H1 (cell line): ENCODE results near the gene RUSF1. TPM values are rescaled to one million over a fixed set of nuclear protein-coding genes. Genes with fewer than 3 reads are reported as not detected.

ENCODE experiments used
- CTCF ChIA-PET: fragments of 300-600 bp; sonication (Branson Sonifier 250); formaldehyde crosslinking; loops from one replicate; lab custom pipeline; 2021; ENCODE audit not compliant: partially characterized antibody; lab: Charles Lee
- POLR2A ChIA-PET: fragments of 300-600 bp; sonication (Branson Sonifier 250); formaldehyde crosslinking; loops from one replicate; lab custom pipeline; 2021; ENCODE audit warnings: inconsistent platforms; ENCODE audit not compliant: partially characterized antibody; lab: Charles Lee
- DNase-seq, 2 experiments: peaks; one replicate each; pipeline versions ENCODE4 v3.0.0 to v3.0.0-alpha.2; 2010 to 2022; ENCODE audit warnings: low spot score in 2 of 2, low read depth in 1 of 2, mixed read lengths in 1 of 2
- FAIRE-seq: peaks from 2 replicates; lab custom pipeline; 2011; peaks lifted over from hg19 to GRCh38; lab: Jason Lieb, UNC
- H2AFZ ChIP-seq: 2 replicates; pipeline ENCODE4 v1.8.1; 2012; ENCODE audit warnings: low read length, inconsistent platforms
- H2AK5ac ChIP-seq: 2 replicates; pipeline ENCODE4 v1.6.1; 2013; ENCODE audit warnings: low read depth, low read length
- H2BK120ac ChIP-seq: replicated peaks from 2 replicates; pipeline ENCODE3; 2013; ENCODE audit warnings: low read depth, low read length, inconsistent platforms
- H2BK12ac ChIP-seq: 2 replicates; pipeline ENCODE4 v1.6.1; 2013; ENCODE audit warnings: low read depth, low read length
- H2BK15ac ChIP-seq: 2 replicates; pipeline ENCODE4 v1.6.1; 2013; ENCODE audit warnings: low read length
- H2BK20ac ChIP-seq: 2 replicates; pipeline ENCODE4 v1.6.1; 2013; ENCODE audit warnings: low read length
- H2BK5ac ChIP-seq: 2 replicates; pipeline ENCODE4 v1.6.1; 2013; ENCODE audit warnings: low read depth, low read length
- H3K14ac ChIP-seq: 2 replicates; pipeline ENCODE4 v1.6.1; 2013; ENCODE audit warnings: inconsistent platforms; ENCODE audit not compliant: insufficient read length
- H3K18ac ChIP-seq: 2 replicates; pipeline ENCODE4 v1.6.1; 2013; ENCODE audit warnings: low read length; ENCODE audit errors: extremely low read depth
- H3K23ac ChIP-seq: 2 replicates; pipeline ENCODE4 v1.6.1; 2013; ENCODE audit warnings: inconsistent platforms; ENCODE audit not compliant: insufficient read length
- H3K23me2 ChIP-seq: 2 replicates; pipeline ENCODE4 v1.6.1; 2013; ENCODE audit warnings: low read depth, low read length
- H3K27ac ChIP-seq: 2 replicates; pipeline ENCODE4 v1.6.1; 2011; ENCODE audit warnings: low read depth, low read length, inconsistent platforms
- H3K27me3 ChIP-seq, 4 experiments: replicated peaks in 1 of 4; 1 replicate in 1 of 4; 2 replicates in 3 of 4; pipeline versions ENCODE4 v1.6.1 to v1.8.1; 2011 to 2013; ENCODE audit warnings: low read length in 3 of 4, mild to moderate bottlenecking in 3 of 4, inconsistent platforms in 2 of 4, mixed read lengths in 2 of 4, moderate library complexity in 1 of 4; ENCODE audit not compliant: control insufficient read depth in 3 of 4, insufficient read depth in 3 of 4; ENCODE audit errors: extremely low read depth in 1 of 4
- H3K36me3 ChIP-seq, 4 experiments: 2 replicates each; pipeline versions ENCODE4 v1.6.1 to v1.8.1; 2011 to 2013; ENCODE audit warnings: mild to moderate bottlenecking in 4 of 4, low read length in 3 of 4, moderate library complexity in 2 of 4, control low read depth in 1 of 4, inconsistent platforms in 1 of 4; ENCODE audit not compliant: insufficient read depth in 4 of 4, control insufficient read depth in 2 of 4
- H3K4ac ChIP-seq: replicated peaks from 2 replicates; pipeline ENCODE3; 2013; ENCODE audit warnings: low read length, low read depth, mixed read lengths, inconsistent platforms; ENCODE audit not compliant: insufficient read length
- H3K4me1 ChIP-seq, 4 experiments: replicated peaks in 1 of 4; 1 replicate in 1 of 4; 2 replicates in 3 of 4; pipeline versions ENCODE4 v1.6.1 to v1.8.1; 2011 to 2013; ENCODE audit warnings: low read length in 3 of 4, inconsistent platforms in 2 of 4, mixed read lengths in 1 of 4; ENCODE audit not compliant: insufficient read depth in 4 of 4, control insufficient read depth in 3 of 4
- H3K4me2 ChIP-seq, 2 experiments: 2 replicates each; pipeline versions ENCODE4 v1.6.1 to v1.8.1; 2011 to 2013; ENCODE audit warnings: low read depth in 2 of 2, low read length in 2 of 2, control low read depth in 1 of 2, inconsistent platforms in 1 of 2, mild to moderate bottlenecking in 1 of 2; ENCODE audit not compliant: insufficient read depth in 1 of 2
- H3K4me3 ChIP-seq, 4 experiments: fragments of 200-600, 300-600 bp in 1 of 4; sonication (generic), shearing (Covaris generic), sonication (Bioruptor Twin) in 1 of 4; 2 replicates each; pipeline versions ENCODE4 v1.5.1 to v1.8.1; 2011 to 2016; ENCODE audit warnings: low read length in 4 of 4, low read depth in 3 of 4, control low read depth in 2 of 4, inconsistent platforms in 2 of 4, mild to moderate bottlenecking in 2 of 4, mixed read lengths in 1 of 4, moderate library complexity in 1 of 4; ENCODE audit not compliant: insufficient read depth in 2 of 4; ENCODE audit errors: extremely low read depth in 1 of 4
- H3K56ac ChIP-seq: replicated peaks from 2 replicates; pipeline ENCODE3; 2013; ENCODE audit warnings: low read depth, mild to moderate bottlenecking, mixed read lengths, low read length, inconsistent platforms; ENCODE audit not compliant: insufficient read length
- H3K79me1 ChIP-seq: 2 replicates; pipeline ENCODE4 v1.6.1; 2013; ENCODE audit warnings: low read depth, low read length, control low read depth
- H3K79me2 ChIP-seq, 2 experiments: 2 replicates each; pipeline versions ENCODE4 v1.6.1 to v1.8.1; 2012 to 2013; ENCODE audit warnings: low read length in 2 of 2, mild to moderate bottlenecking in 2 of 2, inconsistent platforms in 1 of 2; ENCODE audit not compliant: insufficient read depth in 2 of 2, control insufficient read depth in 1 of 2
- H3K9ac ChIP-seq, 4 experiments: replicated peaks in 1 of 4; 1 replicate in 1 of 4; 2 replicates in 3 of 4; pipeline versions ENCODE4 v1.6.1 to v1.8.1; 2011 to 2013; ENCODE audit warnings: low read depth in 3 of 4, low read length in 3 of 4, control low read depth in 2 of 4, mild to moderate bottlenecking in 2 of 4, moderate library complexity in 2 of 4, inconsistent platforms in 1 of 4; ENCODE audit errors: extremely low read depth in 1 of 4
- H3K9me3 ChIP-seq, 2 experiments: 2 replicates each; pipeline versions ENCODE4 v1.6.1 to v1.8.1; 2012 to 2013; ENCODE audit warnings: mild to moderate bottlenecking in 2 of 2, moderate library complexity in 2 of 2, control low read depth in 1 of 2, inconsistent platforms in 1 of 2, low read depth in 1 of 2, low read length in 1 of 2, mixed read lengths in 1 of 2; ENCODE audit not compliant: insufficient read depth in 2 of 2
- H4K20me1 ChIP-seq, 2 experiments: replicated peaks in 1 of 2; 2 replicates each; pipeline versions ENCODE3 to v1.8.1; 2011 to 2013; ENCODE audit warnings: inconsistent platforms in 2 of 2, low read length in 2 of 2, mild to moderate bottlenecking in 1 of 2; ENCODE audit not compliant: insufficient read depth in 2 of 2, control insufficient read depth in 1 of 2
- H4K5ac ChIP-seq: 2 replicates; pipeline ENCODE4 v1.6.1; 2013; ENCODE audit warnings: low read length, low read depth, mixed read lengths, inconsistent platforms; ENCODE audit not compliant: insufficient read length
- H4K8ac ChIP-seq: 2 replicates; pipeline ENCODE4 v1.8.0; 2013; ENCODE audit warnings: mild to moderate bottlenecking, moderate library complexity, low read length, inconsistent platforms; ENCODE audit not compliant: insufficient read depth; ENCODE audit errors: extremely low read depth
- H4K91ac ChIP-seq: replicated peaks from 2 replicates; pipeline ENCODE3; 2013; ENCODE audit warnings: low read length, mixed read lengths, inconsistent platforms; ENCODE audit not compliant: insufficient read length
- CHD2 ChIP-seq: IDR thresholded peaks from 2 replicates; pipeline ENCODE4 v1.6.1; 2012; ENCODE audit warnings: low read length, improper control_type of control experiment
- SP2 ChIP-seq: IDR thresholded peaks from 2 replicates; pipeline ENCODE4 v1.6.1; 2012; ENCODE audit warnings: mild to moderate bottlenecking, low read length, inconsistent platforms
- USF2 ChIP-seq: IDR thresholded peaks from 2 replicates; pipeline ENCODE4 v1.6.1; 2011; ENCODE audit warnings: low read length, improper control_type of control experiment
- WGBS, 2 experiments: shearing (Covaris generic) in 1 of 2; methylation state at CpG; one replicate each; pipeline versions ENCODE4 v1.1.6 to v1.1.7; 2013 to 2015; ENCODE audit warnings: low lambda C conversion rate in 2 of 2, mixed read lengths in 2 of 2, inconsistent platforms in 1 of 2, low coverage in 1 of 2, missing lambda C conversion rate in 1 of 2; ENCODE audit not compliant: insufficient replicate concordance in 2 of 2, insufficient coverage in 1 of 2, insufficient read length in 1 of 2; ENCODE audit errors: extremely low coverage in 1 of 2, missing lambda C conversion rate in 1 of 2; 5-methylcytosine and 5-hydroxymethylcytosine counted together
- polyA plus RNA-seq, 7 experiments: library from polyadenylated mRNA; depleted of rRNA in 3 of 7; stranded (reverse) in 5 of 7; unstranded in 2 of 7; fragments of >200 nt in 5 of 7; fragments of 200-250 nt in 2 of 7; gene quantifications; 1 replicate in 5 of 7; 2 replicates in 1 of 7; 4 replicates in 1 of 7; pipeline versions ENCODE4 v1.2.1 to v1.2.3, GENCODE V29; 2011 to 2013; ENCODE audit warnings: missing spikeins in 2 of 7, mixed read lengths in 2 of 7
- total RNA-seq: library from RNA; stranded (reverse); fragmentation: NEBNext Ultra II Directional; extraction: Animal tissue kit (Norgen Biotek cat#: 25700); gene quantifications from 2 replicates; pipeline ENCODE4 v1.2.1, GENCODE V29; 2021

The RUSF1 gene
- total and polyA plus RNA-seq, 2 of the 8 experiments (the other 6 are each of a cell fraction or from before 2014, with no cell fraction given): 22.5 to 33.7 TPM

GRCh38 chr16:31486045-31486444, 22.1 kb downstream of the RUSF1 start:
- Histone ChIP-seq H3K23ac (no peak overlapping the region), H2BK120ac (no peak overlapping the region), H3K27ac (no peak overlapping the region), H2BK5ac (no peak overlapping the region), H3K79me2 (no peaks in the 10 kb centered on the region), H4K5ac (no peak overlapping the region), H3K79me1 (no peaks in the 10 kb centered on the region), H3K18ac (no peak overlapping the region), H3K27me3 (peaks cover 14 to 61% (median 44%) of the 10 kb centered on the region in 4 experiments), H3K4me3 (no peak overlapping the region), H3K9ac (no peak overlapping the region), H4K91ac (no peak overlapping the region), H2AFZ (no peak overlapping the region), H3K23me2 (peaks cover 15% of the 10 kb centered on the region), H3K4ac (no peak overlapping the region), H2BK15ac (no peak overlapping the region), H2BK20ac (no peak overlapping the region), H3K9me3 (no peaks in the 10 kb centered on the region), H3K56ac (no peak overlapping the region), H4K20me1 (peaks cover 0 to 20% of the 10 kb centered on the region in 2 experiments), H3K36me3 (no peaks in the 10 kb centered on the region), H2AK5ac (no peak overlapping the region), H3K4me2 (no peak overlapping the region), H3K4me1 (peaks cover 0 to 8% (median 5%) of the 10 kb centered on the region in 4 experiments; a peak in 5 of 7 replicates), H2BK12ac (no peak overlapping the region), H4K8ac (no peak overlapping the region), H3K14ac (no peak overlapping the region)
- WGBS, 2 experiments: 100% methylated on average over 5 of the region's 5 CpGs; no CpG with 5 or more reads in 1 of the 2 experiments
- DNase-seq (no peak), FAIRE-seq (no peak)
- CTCF ChIA-PET: interaction anchor here (1.1 to 3.5 kb wide), 4 partner anchors 8 to 43 kb away, joined by 4 to 12 read pairs (median 8); no protein-coding TSS in a partner anchor
- POLR2A ChIA-PET: interaction anchor here (0.9 to 7.9 kb wide), 4 partner anchors 9 to 224 kb away, joined by 3 to 69 read pairs (median 18); no protein-coding TSS in a partner anchor
- TF ChIP-seq CHD2 (no peak), SP2 (no peak), USF2 (no peak)
